Measurements from ENCODE around the gene RGS8.
A peak's percentile ranks its signal among the peaks of the same experiment; 100 is the strongest.
"Not testable (repeated sequence)": the region's sequence is repeated elsewhere in the genome, so short reads cannot be mapped to it uniquely, and the experiment has no call there.

The RGS8 gene

GRCh38 chr1:182702826-182703524 lies 18.6 kb upstream of the RGS8 start:
- Histone ChIP-seq H3K4me1 (ENCODE audit: control extremely low read depth in 1 of 4, control insufficient read depth in 4 of 4, insufficient read depth in 4 of 4, low read length in 3 of 4) (peaks cover 0 to 4% (median 0%) of the 10 kb centered on the region in 4 experiments), H3K27ac (ENCODE audit: insufficient read depth in 1 of 2, low read depth in 1 of 2, low read length in 2 of 2, poor library complexity in 1 of 2, severe bottlenecking in 2 of 2) (no peak overlapping the region), H3K4me3 (ENCODE audit: control insufficient read depth in 1 of 7, extremely low read depth in 1 of 7, insufficient read depth in 4 of 7, low read depth in 2 of 7, low read length in 6 of 7) (no peak overlapping the region), H3K36me3 (ENCODE audit: control insufficient read depth in 4 of 4, insufficient read depth in 4 of 4, low read length in 3 of 4) (no peaks in the 10 kb centered on the region), H3K27me3 (replicated peaks in 2 of 5; ENCODE audit: control insufficient read depth in 4 of 5, insufficient read depth in 5 of 5, low read length in 4 of 5) (peaks cover 4 to 24% (median 17%) of the 10 kb centered on the region in 5 experiments), H3K9me3 (ENCODE audit: control extremely low read depth in 1 of 5, control insufficient read depth in 4 of 5, insufficient read depth in 2 of 5, low read depth in 1 of 5, low read length in 4 of 5) (no peaks in the 10 kb centered on the region)
- ChIA-PET POLR2A (no interaction called here), CTCF (no interaction called here)
- WGBS (ENCODE audit: insufficient coverage): 100% methylated on average over 1 of the region's 1 CpG
- DNase-seq: no peak

GRCh38 chr1:182700351-182700709 lies 15.9 kb upstream of the RGS8 start:
- WGBS (ENCODE audit: insufficient coverage): 88% methylated on average over 8 of the region's 9 CpGs
- ChIA-PET CTCF (interaction anchor here (1.2 kb wide), 1 partner anchor 15 kb away, joined by 5 read pairs; no protein-coding TSS in a partner anchor), POLR2A (no interaction called here)
- Histone ChIP-seq H3K27me3 (replicated peaks in 2 of 5; ENCODE audit: control insufficient read depth in 4 of 5, insufficient read depth in 5 of 5, low read length in 4 of 5) (peaks cover 4 to 27% (median 22%) of the 10 kb centered on the region in 5 experiments), H3K27ac (ENCODE audit: insufficient read depth in 1 of 2, low read depth in 1 of 2, low read length in 2 of 2, poor library complexity in 1 of 2, severe bottlenecking in 2 of 2) (no peak overlapping the region), H3K4me3 (ENCODE audit: control insufficient read depth in 1 of 7, extremely low read depth in 1 of 7, insufficient read depth in 4 of 7, low read depth in 2 of 7, low read length in 6 of 7) (peak overlapping the region in 1 of 7 experiments; percentile 14), H3K9me3 (ENCODE audit: control extremely low read depth in 1 of 5, control insufficient read depth in 4 of 5, insufficient read depth in 2 of 5, low read depth in 1 of 5, low read length in 4 of 5) (peaks cover 0 to 1% (median 0%) of the 10 kb centered on the region in 5 experiments), H3K4me1 (ENCODE audit: control extremely low read depth in 1 of 4, control insufficient read depth in 4 of 4, insufficient read depth in 4 of 4, low read length in 3 of 4) (peaks cover 0 to 4% (median 0%) of the 10 kb centered on the region in 4 experiments), H3K36me3 (ENCODE audit: control insufficient read depth in 4 of 4, insufficient read depth in 4 of 4, low read length in 3 of 4) (no peaks in the 10 kb centered on the region)
- DNase-seq: no peak

GRCh38 chr1:182699393-182700350 lies 15.3 kb upstream of the RGS8 start:
- Histone ChIP-seq H3K27me3 (replicated peaks in 2 of 5; ENCODE audit: control insufficient read depth in 4 of 5, insufficient read depth in 5 of 5, low read length in 4 of 5) (peaks cover 4 to 27% (median 22%) of the 10 kb centered on the region in 5 experiments), H3K9me3 (ENCODE audit: control extremely low read depth in 1 of 5, control insufficient read depth in 4 of 5, insufficient read depth in 2 of 5, low read depth in 1 of 5, low read length in 4 of 5) (peaks cover 0 to 1% (median 0%) of the 10 kb centered on the region in 5 experiments), H3K4me3 (ENCODE audit: control insufficient read depth in 1 of 7, extremely low read depth in 1 of 7, insufficient read depth in 4 of 7, low read depth in 2 of 7, low read length in 6 of 7) (peak overlapping the region in 1 of 7 experiments; percentile 14), H3K36me3 (ENCODE audit: control insufficient read depth in 4 of 4, insufficient read depth in 4 of 4, low read length in 3 of 4) (no peaks in the 10 kb centered on the region), H3K4me1 (ENCODE audit: control extremely low read depth in 1 of 4, control insufficient read depth in 4 of 4, insufficient read depth in 4 of 4, low read length in 3 of 4) (peaks cover 0 to 4% (median 0%) of the 10 kb centered on the region in 4 experiments), H3K27ac (ENCODE audit: insufficient read depth in 1 of 2, low read depth in 1 of 2, low read length in 2 of 2, poor library complexity in 1 of 2, severe bottlenecking in 2 of 2) (no peak overlapping the region)
- CTCF ChIA-PET: interaction anchor here (1.2 kb wide), 1 partner anchor 14 kb away, joined by 5 read pairs; no protein-coding TSS in a partner anchor
- 58% methylated on average over 22 of the region's 27 CpGs for WGBS (ENCODE audit: insufficient coverage)
- no peak for DNase-seq
- POLR2A ChIA-PET: no interaction called here

GRCh38 chr1:182698971-182699370 lies 14.6 kb upstream of the RGS8 start:
- 87% methylated on average over 3 of the region's 5 CpGs for WGBS (ENCODE audit: insufficient coverage)
- CTCF ChIA-PET: no interaction called here
- POLR2A ChIA-PET: no interaction called here
- H3K4me1 ChIP-seq (ENCODE audit: control extremely low read depth in 1 of 4, control insufficient read depth in 4 of 4, insufficient read depth in 4 of 4, low read length in 3 of 4): peaks cover 0 to 4% (median 0%) of the 10 kb centered on the region in 4 experiments
- H3K4me3 ChIP-seq (ENCODE audit: control insufficient read depth in 1 of 7, extremely low read depth in 1 of 7, insufficient read depth in 4 of 7, low read depth in 2 of 7, low read length in 6 of 7): no peak overlapping the region
- peaks cover 4 to 27% (median 22%) of the 10 kb centered on the region in 5 experiments for H3K27me3 ChIP-seq (replicated peaks in 2 of 5; ENCODE audit: control insufficient read depth in 4 of 5, insufficient read depth in 5 of 5, low read length in 4 of 5)
- H3K36me3 ChIP-seq (ENCODE audit: control insufficient read depth in 4 of 4, insufficient read depth in 4 of 4, low read length in 3 of 4): no peaks in the 10 kb centered on the region
- DNase-seq: no peak
- H3K27ac ChIP-seq (ENCODE audit: insufficient read depth in 1 of 2, low read depth in 1 of 2, low read length in 2 of 2, poor library complexity in 1 of 2, severe bottlenecking in 2 of 2): no peak overlapping the region
- H3K9me3 ChIP-seq (ENCODE audit: control extremely low read depth in 1 of 5, control insufficient read depth in 4 of 5, insufficient read depth in 2 of 5, low read depth in 1 of 5, low read length in 4 of 5): peaks cover 0 to 1% (median 0%) of the 10 kb centered on the region in 5 experiments

- H3K9me3 ChIP-seq (ENCODE audit: control extremely low read depth in 1 of 5, control insufficient read depth in 4 of 5, insufficient read depth in 2 of 5, low read depth in 1 of 5, low read length in 4 of 5); H3K27me3 ChIP-seq (replicated peaks in 2 of 5; ENCODE audit: control insufficient read depth in 4 of 5, insufficient read depth in 5 of 5, low read length in 4 of 5); H3K4me1 ChIP-seq (ENCODE audit: control extremely low read depth in 1 of 4, control insufficient read depth in 4 of 4, insufficient read depth in 4 of 4, low read length in 3 of 4); H3K4me3 ChIP-seq (ENCODE audit: control insufficient read depth in 1 of 7, extremely low read depth in 1 of 7, insufficient read depth in 4 of 7, low read depth in 2 of 7, low read length in 6 of 7); CTCF ChIA-PET; POLR2A ChIA-PET; H3K36me3 ChIP-seq (ENCODE audit: control insufficient read depth in 4 of 4, insufficient read depth in 4 of 4, low read length in 3 of 4); DNase-seq; H3K27ac ChIP-seq (ENCODE audit: insufficient read depth in 1 of 2, low read depth in 1 of 2, low read length in 2 of 2, poor library complexity in 1 of 2, severe bottlenecking in 2 of 2): not testable (repeated sequence)
Measured at GRCh38 chr1:182693139-182693538, 8.8 kb upstream of the RGS8 start.

GRCh38 chr1:182690886-182691443 lies 6.6 kb upstream of the RGS8 start:
- peaks cover 0 to 12% (median 7%) of the 10 kb centered on the region in 5 experiments for H3K27me3 ChIP-seq (replicated peaks in 2 of 5; ENCODE audit: control insufficient read depth in 4 of 5, insufficient read depth in 5 of 5, low read length in 4 of 5)
- WGBS (ENCODE audit: insufficient coverage): no CpG with 5 or more reads among the region's 1 CpG
- H3K36me3 ChIP-seq (ENCODE audit: control insufficient read depth in 4 of 4, insufficient read depth in 4 of 4, low read length in 3 of 4): no peaks in the 10 kb centered on the region
- CTCF ChIA-PET: interaction anchor here (0.7 to 1.5 kb wide), 3 partner anchors 8 to 80 kb away, joined by 3 to 4 read pairs (median 3); no protein-coding TSS in a partner anchor
- POLR2A ChIA-PET: no interaction called here
- H3K27ac ChIP-seq (ENCODE audit: insufficient read depth in 1 of 2, low read depth in 1 of 2, low read length in 2 of 2, poor library complexity in 1 of 2, severe bottlenecking in 2 of 2): no peak overlapping the region
- no peaks in the 10 kb centered on the region for H3K4me1 ChIP-seq (ENCODE audit: control extremely low read depth in 1 of 4, control insufficient read depth in 4 of 4, insufficient read depth in 4 of 4, low read length in 3 of 4)
- peaks cover 0 to 4% (median 2%) of the 10 kb centered on the region in 5 experiments for H3K9me3 ChIP-seq (ENCODE audit: control extremely low read depth in 1 of 5, control insufficient read depth in 4 of 5, insufficient read depth in 2 of 5, low read depth in 1 of 5, low read length in 4 of 5)
- H3K4me3 ChIP-seq (ENCODE audit: control insufficient read depth in 1 of 7, extremely low read depth in 1 of 7, insufficient read depth in 4 of 7, low read depth in 2 of 7, low read length in 6 of 7): no peak overlapping the region
- no peak for DNase-seq

Measured in common myeloid progenitor, CD34-positive (primary cell).